ENCODE data around the gene SIPA1L3. TPM values are rescaled to one million over a fixed set of nuclear protein-coding genes. Genes with fewer than 3 reads are reported as not detected.

SIPA1L3 gene
- polyA plus RNA-seq, 6 donors from 2014 or later, result 9.2 to 43.0 (median 19.5) TPM

GRCh38 chr19:38182536-38183210 is 275.7 kb downstream of the SIPA1L3 start:
- H3K4me1 Mint-ChIP-seq, result peaks cover 0 to 18% (median 2%) of the 10 kb centered on the region in 3 donors
- no peaks in the 10 kb centered on the region for H3K27me3 Mint-ChIP-seq
- H3K4me3 Mint-ChIP-seq, result peak overlapping the region in 1 of 8 donors; percentile 80
- ATAC-seq (ENCODE audit: low read depth in 2 of 2), result no peak
- peaks cover 7 to 23% (median 17%) of the 10 kb centered on the region in 7 donors for H3K9me3 Mint-ChIP-seq
- peak overlapping the region in 2 of 6 donors; percentile 30 to 42 for H3K27ac Mint-ChIP-seq
- peaks cover 31 to 54% of the 10 kb centered on the region in 2 donors for H3K36me3 Mint-ChIP-seq
- no peak for DNase-seq

GRCh38 chr19:38183251-38183897 is 276.4 kb downstream of the SIPA1L3 start:
- Mint-ChIP-seq H3K27me3 (no peaks in the 10 kb centered on the region), H3K9me3 (peaks cover 7 to 22% (median 17%) of the 10 kb centered on the region in 7 donors), H3K27ac (peak overlapping the region in 4 of 6 donors; percentile 30 to 86 (median 42)), H3K36me3 (peaks cover 31 to 54% of the 10 kb centered on the region in 2 donors), H3K4me3 (peak overlapping the region in 1 of 8 donors; percentile 80), H3K4me1 (peaks cover 0 to 18% (median 2%) of the 10 kb centered on the region in 3 donors)
- DNase-seq (no peak), ATAC-seq (ENCODE audit: low read depth in 2 of 2) (no peak)

- Mint-ChIP-seq H3K9me3 (peaks cover 0 to 11% (median 8%) of the 10 kb centered on the region in 7 donors), H3K4me3 (no peak overlapping the region), H3K4me1 (peaks cover 6 to 23% (median 6%) of the 10 kb centered on the region in 3 donors), H3K27me3 (no peaks in the 10 kb centered on the region), H3K36me3 (peaks cover 25 to 48% of the 10 kb centered on the region in 2 donors), H3K27ac (peak overlapping the region in 3 of 6 donors; percentile 48 to 86 (median 68))
- DNase-seq, result no peak
- ATAC-seq (ENCODE audit: low read depth in 2 of 2), result no peak
These were observed 277.8 kb downstream of the SIPA1L3 start for GRCh38 chr19:38184815-38185214.

GRCh38 chr19:38185562-38185961 is 278.6 kb downstream of the SIPA1L3 start:
- ATAC-seq (ENCODE audit: low read depth in 2 of 2), result no peak
- Mint-ChIP-seq H3K36me3 (peaks cover 24 to 46% of the 10 kb centered on the region in 2 donors), H3K27me3 (no peaks in the 10 kb centered on the region)

GRCh38 chr19:38190061-38190460 is 283.1 kb downstream of the SIPA1L3 start:
- peaks cover 13 to 21% of the 10 kb centered on the region in 2 donors for H3K36me3 Mint-ChIP-seq
- peak overlapping the region in 3 of 6 donors; percentile 43 to 67 (median 47) for H3K27ac Mint-ChIP-seq
- no peak for DNase-seq
- H3K4me1 Mint-ChIP-seq, result peaks cover 6 to 13% (median 10%) of the 10 kb centered on the region in 3 donors
- H3K9me3 Mint-ChIP-seq, result no peaks in the 10 kb centered on the region
- no peaks in the 10 kb centered on the region for H3K27me3 Mint-ChIP-seq
- peak overlapping the region in 1 of 8 donors; percentile 45 for H3K4me3 Mint-ChIP-seq
- no peak for ATAC-seq (ENCODE audit: low read depth in 2 of 2)

More at GRCh38 chr19:38185562-38185961, 278.6 kb downstream of the SIPA1L3 start:
- H3K9me3 Mint-ChIP-seq, result peaks cover 0 to 6% (median 5%) of the 10 kb centered on the region in 7 donors
- DNase-seq, result no peak
- H3K27ac Mint-ChIP-seq, result peak overlapping the region in 4 of 6 donors; percentile 17 to 66 (median 40)
- peaks cover 6 to 26% (median 7%) of the 10 kb centered on the region in 3 donors for H3K4me1 Mint-ChIP-seq
- H3K4me3 Mint-ChIP-seq, result no peak overlapping the region

GRCh38 chr19:38190793-38191192 is 283.8 kb downstream of the SIPA1L3 start:
- no peaks in the 10 kb centered on the region for H3K27me3 Mint-ChIP-seq
- H3K4me1 Mint-ChIP-seq, result peaks cover 6 to 12% (median 8%) of the 10 kb centered on the region in 3 donors
- H3K9me3 Mint-ChIP-seq, result no peaks in the 10 kb centered on the region
- peaks cover 11 to 21% of the 10 kb centered on the region in 2 donors for H3K36me3 Mint-ChIP-seq
- no peak overlapping the region for H3K4me3 Mint-ChIP-seq
- peak overlapping the region in 1 of 6 donors; percentile 47 for H3K27ac Mint-ChIP-seq
- no peak for ATAC-seq (ENCODE audit: low read depth in 2 of 2)
- DNase-seq, result no peak

- H3K36me3 Mint-ChIP-seq, result peaks cover 9 to 29% of the 10 kb centered on the region in 2 donors
- H3K9me3 Mint-ChIP-seq, result no peaks in the 10 kb centered on the region
- no peak for ATAC-seq (ENCODE audit: low read depth in 2 of 2)
These were observed 284.7 kb downstream of the SIPA1L3 start for GRCh38 chr19:38191747-38192146.

GRCh38 chr19:38193445-38193844 is 286.4 kb downstream of the SIPA1L3 start:
- Mint-ChIP-seq H3K27ac (no peak overlapping the region), H3K9me3 (no peaks in the 10 kb centered on the region), H3K4me1 (peaks cover 8 to 17% (median 15%) of the 10 kb centered on the region in 3 donors), H3K36me3 (peaks cover 9 to 46% of the 10 kb centered on the region in 2 donors), H3K4me3 (peak overlapping the region in 1 of 8 donors; percentile 42), H3K27me3 (no peaks in the 10 kb centered on the region)
- DNase-seq (no peak), ATAC-seq (ENCODE audit: low read depth in 2 of 2) (no peak)

More at GRCh38 chr19:38191747-38192146, 284.7 kb downstream of the SIPA1L3 start:
- Mint-ChIP-seq H3K27me3 (no peaks in the 10 kb centered on the region), H3K4me1 (peaks cover 8 to 17% (median 15%) of the 10 kb centered on the region in 3 donors), H3K4me3 (peak overlapping the region in 1 of 8 donors; percentile 25), H3K27ac (peak overlapping the region in 1 of 6 donors; percentile 68)
- DNase-seq, result no peak

GRCh38 chr19:38194061-38194701 is 287.2 kb downstream of the SIPA1L3 start:
- Mint-ChIP-seq H3K27ac (peak overlapping the region in 1 of 6 donors; percentile 83), H3K27me3 (no peaks in the 10 kb centered on the region), H3K36me3 (peaks cover 4 to 43% of the 10 kb centered on the region in 2 donors), H3K4me3 (peak overlapping the region in 1 of 8 donors; percentile 9), H3K9me3 (no peaks in the 10 kb centered on the region), H3K4me1 (peaks cover 5 to 12% (median 9%) of the 10 kb centered on the region in 3 donors)
- no peak for ATAC-seq (ENCODE audit: low read depth in 2 of 2)
- no peak for DNase-seq

- peak overlapping the region in 1 of 6 donors; percentile 70 for H3K27ac Mint-ChIP-seq
- no peaks in the 10 kb centered on the region for H3K27me3 Mint-ChIP-seq
- H3K4me1 Mint-ChIP-seq, result peaks cover 3 to 10% (median 8%) of the 10 kb centered on the region in 3 donors
- no peaks in the 10 kb centered on the region for H3K9me3 Mint-ChIP-seq
- peaks cover 4 to 42% of the 10 kb centered on the region in 2 donors for H3K36me3 Mint-ChIP-seq
- H3K4me3 Mint-ChIP-seq, result peak overlapping the region in 2 of 8 donors; percentile 22 to 77
- ATAC-seq (ENCODE audit: low read depth in 2 of 2), result no peak
- no peak for DNase-seq
These were observed 288.2 kb downstream of the SIPA1L3 start for GRCh38 chr19:38195237-38195636.

- peak overlapping the region in 1 of 8 donors; percentile 54 for H3K4me3 Mint-ChIP-seq
- no peaks in the 10 kb centered on the region for H3K9me3 Mint-ChIP-seq
- no peak for DNase-seq
- no peak for ATAC-seq (ENCODE audit: low read depth in 2 of 2)
- peaks cover 8 to 46% of the 10 kb centered on the region in 2 donors for H3K36me3 Mint-ChIP-seq
- peak overlapping the region in 3 of 6 donors; percentile 50 to 93 (median 59) for H3K27ac Mint-ChIP-seq
- no peaks in the 10 kb centered on the region for H3K27me3 Mint-ChIP-seq
- peaks cover 0 to 9% (median 8%) of the 10 kb centered on the region in 3 donors for H3K4me1 Mint-ChIP-seq
These were observed 289.3 kb downstream of the SIPA1L3 start for GRCh38 chr19:38196245-38196837.

- H3K27me3 Mint-ChIP-seq, result no peaks in the 10 kb centered on the region
- no peaks in the 10 kb centered on the region for H3K9me3 Mint-ChIP-seq
- peak overlapping the region in 1 of 8 donors; percentile 25 for H3K4me3 Mint-ChIP-seq
- H3K36me3 Mint-ChIP-seq, result peaks cover 9 to 52% of the 10 kb centered on the region in 2 donors
- ATAC-seq (ENCODE audit: low read depth in 2 of 2) (no peak), DNase-seq (no peak)
- H3K4me1 Mint-ChIP-seq, result peaks cover 0 to 9% (median 8%) of the 10 kb centered on the region in 3 donors
- H3K27ac Mint-ChIP-seq, result peak overlapping the region in 3 of 6 donors; percentile 39 to 74 (median 50)
These were observed 290.1 kb downstream of the SIPA1L3 start for GRCh38 chr19:38196948-38197656.

Data from naive B cell (primary cell).